ENCODE results near the gene GSG1. TPM values are rescaled to one million over a fixed set of nuclear protein-coding genes. Genes with fewer than 3 reads are reported as not detected.

The GSG1 gene
- total and polyA plus RNA-seq, 11 donors = not detected

DNA sequence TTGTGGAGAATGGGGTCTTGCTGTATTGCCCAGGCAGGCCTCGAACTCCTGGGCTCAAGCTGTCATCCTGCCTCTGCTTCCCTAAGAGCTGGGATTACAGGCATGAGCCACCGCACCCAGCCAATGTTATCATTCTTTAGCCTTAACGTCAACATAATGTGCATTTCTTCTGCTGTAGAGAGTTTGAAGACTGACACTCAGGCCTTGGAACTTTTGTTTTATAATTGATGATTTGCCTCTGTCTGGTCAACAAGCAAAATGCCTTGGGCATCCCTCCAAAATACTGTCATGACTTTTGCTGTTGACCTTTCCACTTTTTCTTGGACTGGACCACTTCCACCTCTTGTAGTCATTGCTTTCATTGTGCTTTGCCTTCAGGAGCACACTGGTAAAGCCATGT, 30.3 kb downstream of the GSG1 start:
- ATAC-seq (no peak), DNase-seq (no peak)
- Histone ChIP-seq H3K9me3 (no peaks in the 10 kb centered on the region), H3K27me3 (no peaks in the 10 kb centered on the region), H3K4me3 (no peak overlapping the region), H3K27ac (no peak overlapping the region), H3K4me1 (no peaks in the 10 kb centered on the region), H3K36me3 (peaks cover 0 to 53% (median 32%) of the 10 kb centered on the region in 9 donors)
- intact Hi-C loops (cut with DNase I) = no loop called here
- TF ChIP-seq, protein P1, sequence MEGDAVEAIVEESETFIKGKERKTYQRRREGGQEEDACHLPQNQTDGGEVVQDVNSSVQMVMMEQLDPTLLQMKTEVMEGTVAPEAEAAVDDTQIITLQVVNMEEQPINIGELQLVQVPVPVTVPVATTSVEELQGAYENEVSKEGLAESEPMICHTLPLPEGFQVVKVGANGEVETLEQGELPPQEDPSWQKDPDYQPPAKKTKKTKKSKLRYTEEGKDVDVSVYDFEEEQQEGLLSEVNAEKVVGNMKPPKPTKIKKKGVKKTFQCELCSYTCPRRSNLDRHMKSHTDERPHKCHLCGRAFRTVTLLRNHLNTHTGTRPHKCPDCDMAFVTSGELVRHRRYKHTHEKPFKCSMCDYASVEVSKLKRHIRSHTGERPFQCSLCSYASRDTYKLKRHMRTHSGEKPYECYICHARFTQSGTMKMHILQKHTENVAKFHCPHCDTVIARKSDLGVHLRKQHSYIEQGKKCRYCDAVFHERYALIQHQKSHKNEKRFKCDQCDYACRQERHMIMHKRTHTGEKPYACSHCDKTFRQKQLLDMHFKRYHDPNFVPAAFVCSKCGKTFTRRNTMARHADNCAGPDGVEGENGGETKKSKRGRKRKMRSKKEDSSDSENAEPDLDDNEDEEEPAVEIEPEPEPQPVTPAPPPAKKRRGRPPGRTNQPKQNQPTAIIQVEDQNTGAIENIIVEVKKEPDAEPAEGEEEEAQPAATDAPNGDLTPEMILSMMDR (IDR thresholded peaks at IDR 0.05) = no peak
- TF ChIP-seq POLR2A (IDR thresholded peaks at IDR 0.05) = no peak
- WGBS, 4 donors = 86 to 90% (median 88%) methylated on average over 3 of the region's 3 CpGs

DNA sequence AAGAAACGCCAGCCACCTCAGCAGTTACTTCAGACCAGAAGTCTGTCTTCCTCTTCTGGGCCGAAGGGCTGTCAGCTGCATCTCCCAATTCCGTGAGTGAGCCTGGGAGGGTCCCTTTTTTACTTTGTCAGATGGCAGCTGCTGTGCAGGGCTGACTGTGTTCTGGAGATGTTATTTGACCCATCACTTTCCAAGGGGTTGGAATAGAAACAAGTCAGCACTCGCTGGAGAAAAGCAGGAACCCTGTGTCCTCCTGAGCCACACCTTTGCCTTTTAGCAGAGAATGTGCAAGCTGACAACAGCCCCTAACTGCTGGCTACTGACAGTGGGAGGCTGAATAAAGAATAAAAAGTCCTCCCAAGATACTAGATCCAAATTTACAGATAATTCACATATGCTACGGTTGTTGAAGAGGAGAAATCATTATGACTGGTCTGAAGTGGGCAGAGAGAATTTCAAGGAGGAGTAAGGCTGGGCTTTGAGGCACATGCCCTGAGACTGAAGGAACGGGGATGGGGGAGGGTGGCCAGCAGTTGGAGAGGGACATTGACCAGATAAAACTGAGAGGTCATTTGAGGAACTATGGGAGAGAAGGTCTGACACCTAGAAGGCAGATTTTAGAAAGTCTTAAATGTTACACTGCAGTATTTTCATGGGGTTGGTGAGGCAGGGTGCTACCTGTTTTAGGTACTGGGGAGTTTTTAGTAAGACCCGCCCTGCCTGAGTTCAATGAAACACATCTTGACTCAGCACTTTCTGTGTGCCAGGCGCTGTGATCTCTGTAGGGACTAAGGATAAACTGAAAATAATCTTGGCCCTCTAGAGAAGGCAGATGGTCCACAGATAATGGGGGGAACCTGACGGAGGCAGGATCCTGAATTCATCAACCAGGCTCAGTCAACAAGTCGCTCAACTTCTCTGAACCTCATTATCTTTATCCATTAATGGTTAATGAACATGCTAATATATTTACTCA, 31.9 kb downstream of the GSG1 start:
- DNase-seq (no peak), ATAC-seq (no peak)
- Histone ChIP-seq H3K4me3 (no peak overlapping the region), H3K36me3 (peaks cover 0 to 63% (median 36%) of the 10 kb centered on the region in 9 donors), H3K27me3 (no peaks in the 10 kb centered on the region), H3K9me3 (no peaks in the 10 kb centered on the region), H3K27ac (no peak overlapping the region), H3K4me1 (no peaks in the 10 kb centered on the region)
- intact Hi-C loops (cut with DNase I) = no loop called here
- WGBS, 4 donors = 79 to 89% (median 85%) methylated on average over 10 of the region's 10 CpGs
- no peak for TF ChIP-seq POLR2A (IDR thresholded peaks at IDR 0.05)
- TF ChIP-seq, protein P1 (IDR thresholded peaks at IDR 0.05) = no peak

DNA sequence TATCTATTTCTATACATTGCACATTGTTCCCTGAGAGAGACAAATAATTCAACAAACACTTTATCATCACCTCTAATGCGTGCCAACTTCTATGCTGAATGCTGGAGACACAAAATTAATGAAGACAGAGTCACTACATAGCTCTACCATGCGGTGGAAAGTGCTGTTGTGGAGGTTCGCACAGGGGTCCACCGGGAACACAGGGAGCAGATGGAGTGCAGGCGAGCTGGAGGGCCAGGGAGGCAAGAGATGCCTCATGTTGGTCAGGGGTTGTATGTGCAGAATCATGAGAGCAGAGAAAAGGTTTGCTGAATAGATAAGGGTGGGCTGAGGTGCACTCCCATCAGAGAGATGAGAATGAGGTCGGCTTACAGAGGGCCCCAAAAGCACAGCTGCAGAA, 34.1 kb downstream of the GSG1 start:
- DNase-seq (no peak), ATAC-seq (no peak)
- Histone ChIP-seq H3K27ac (no peak overlapping the region), H3K4me3 (no peak overlapping the region), H3K9me3 (no peaks in the 10 kb centered on the region), H3K36me3 (peaks cover 0 to 57% (median 30%) of the 10 kb centered on the region in 9 donors), H3K4me1 (no peaks in the 10 kb centered on the region), H3K27me3 (no peaks in the 10 kb centered on the region)
- intact Hi-C loops (cut with DNase I) = no loop called here
- 84 to 96% (median 90%) methylated on average over 6 of the region's 6 CpGs for WGBS, 4 donors
- no peak for TF ChIP-seq POLR2A (IDR thresholded peaks at IDR 0.05)
- TF ChIP-seq, protein P1 (IDR thresholded peaks at IDR 0.05) = no peak

DNA sequence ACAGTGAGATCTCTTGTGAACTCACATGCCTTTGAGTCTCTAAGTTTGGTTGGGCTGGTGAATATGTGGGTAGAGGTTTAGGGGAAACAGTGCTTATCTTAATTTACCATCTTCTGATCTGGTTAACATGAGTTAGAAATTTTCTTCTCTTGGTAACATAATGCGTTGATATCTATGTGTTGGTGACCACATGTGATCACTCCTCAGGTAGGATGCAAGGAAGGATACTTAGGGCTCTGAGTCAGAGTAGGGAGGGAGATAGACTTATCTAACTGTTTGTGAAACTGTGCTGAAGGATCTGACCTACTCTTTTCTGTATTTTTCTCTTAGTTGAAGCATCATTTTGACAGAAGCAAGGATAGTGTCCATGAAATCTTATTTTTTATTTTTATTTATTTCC, 36.1 kb downstream of the GSG1 start:
- Histone ChIP-seq H3K27ac (no peak overlapping the region), H3K9me3 (no peaks in the 10 kb centered on the region), H3K4me1 (no peaks in the 10 kb centered on the region), H3K4me3 (no peak overlapping the region), H3K27me3 (no peaks in the 10 kb centered on the region), H3K36me3 (peaks cover 0 to 53% (median 29%) of the 10 kb centered on the region in 9 donors)
- TF ChIP-seq POLR2A (IDR thresholded peaks at IDR 0.05) = no peak
- TF ChIP-seq, protein P1 (IDR thresholded peaks at IDR 0.05) = no peak
- no peak for DNase-seq
- intact Hi-C loops (cut with DNase I) = no loop called here
- WGBS, 4 donors = 89 to 98% (median 97%) methylated on average over 1 of the region's 1 CpG
- no peak for ATAC-seq

Measured in heart left ventricle (tissue), 16 donors.